RKO (cell line): ENCODE measurements around the gene PEX11B.

Experiments used
- DNase-seq: peaks from one replicate; pipeline ENCODE4 v3.0.0-alpha.2; 2016; ENCODE audit warnings: low spot score

The PEX11B gene

GRCh38 chr1:145918144-145918991, at the start of gene PEX11B:
Gene PEX11B, minus strand, starts transcription at chr1:145918717. Its CDS starts 29 bp downstream, at chr1:145918688.
- peak; percentile 88 for DNase-seq

- no peak for DNase-seq
Observed at GRCh38 chr1:145967288-145967687, 48.8 kb upstream of the PEX11B start.

- DNase-seq = no peak
Observed at GRCh38 chr1:145965119-145965744, 46.7 kb upstream of the PEX11B start.

GRCh38 chr1:145964328-145965118, 46.0 kb upstream of the PEX11B start, which contains the start of the genes ANKRD34A and POLR3GL:
Gene ANKRD34A, minus strand, starts transcription at chr1:145964575. Its CDS starts 2,816 bp downstream, at chr1:145961759.
Gene POLR3GL, plus strand, starts transcription at chr1:145964690. Its CDS starts 10,176 bp downstream, at chr1:145974866.
- peak; percentile 96 for DNase-seq

GRCh38 chr1:145963265-145964019, 44.9 kb upstream of the PEX11B start:
- peak; percentile 82 for DNase-seq

- DNase-seq = peak; percentile 54
Observed at GRCh38 chr1:145962157-145963102, 43.9 kb upstream of the PEX11B start.

GRCh38 chr1:145961425-145962156, 43.1 kb upstream of the PEX11B start:
- DNase-seq = no peak

- DNase-seq = no peak
Observed at GRCh38 chr1:145961109-145961424, 42.5 kb upstream of the PEX11B start.

GRCh38 chr1:145960468-145961108, 42.1 kb upstream of the PEX11B start:
- no peak for DNase-seq

- no peak for DNase-seq
Observed at GRCh38 chr1:145959957-145960467, 41.5 kb upstream of the PEX11B start.

- DNase-seq = no peak
Observed at GRCh38 chr1:145959333-145959732, 40.8 kb upstream of the PEX11B start.

GRCh38 chr1:145958734-145959133, 40.2 kb upstream of the PEX11B start:
- DNase-seq = no peak

GRCh38 chr1:145957443-145958319, 39.2 kb upstream of the PEX11B start, which contains the start of gene LIX1L:
Gene LIX1L, minus strand, starts transcription at chr1:145958017. Its CDS starts 90 bp downstream, at chr1:145957927.
- peak; percentile 98 for DNase-seq

- peak; percentile 55 for DNase-seq
Observed at GRCh38 chr1:145956781-145957442, 38.4 kb upstream of the PEX11B start.

- no peak for DNase-seq
Observed at GRCh38 chr1:145956361-145956760, 37.8 kb upstream of the PEX11B start.

- DNase-seq = no peak
Observed at GRCh38 chr1:145955436-145955835, 36.9 kb upstream of the PEX11B start.

- DNase-seq = no peak
Observed at GRCh38 chr1:145953861-145954260, 35.3 kb upstream of the PEX11B start.
